Bronchial smooth muscle cell (primary cell): ENCODE measurements around the gene PPP4R3C. TPM values are rescaled to one million over a fixed set of nuclear protein-coding genes. Genes with fewer than 3 reads are reported as not detected.

Experiments used
- total RNA-seq: library from RNA; depleted of rRNA; stranded (reverse); fragments of >200 nt; gene quantifications from 2 replicates; pipeline ENCODE4 v1.2.1, GENCODE V29; 2014

Gene PPP4R3C
- total RNA-seq: not detected in 2 replicates

DNA sequence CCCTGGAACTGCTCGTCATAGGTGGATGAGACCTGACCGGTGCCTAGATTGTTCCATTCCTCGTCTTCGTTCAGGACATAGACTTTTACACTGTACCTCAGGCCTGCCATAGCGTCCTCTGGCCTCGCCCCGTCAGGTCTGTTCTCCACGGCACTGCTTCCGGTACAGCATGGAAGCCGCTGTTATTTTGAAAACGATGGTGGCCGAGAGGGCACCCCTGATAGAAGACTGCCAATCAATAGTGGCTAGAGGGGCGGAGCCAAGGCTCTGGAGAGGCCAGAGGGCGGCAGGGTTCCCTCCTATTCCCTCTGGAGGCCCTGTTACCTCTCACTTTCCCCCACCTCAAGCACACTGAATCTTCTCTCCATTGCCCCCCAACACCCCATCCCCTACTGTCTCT is at the start of gene PPP4R3C:
Gene PPP4R3C (minus strand): TSS at position 155 of the 400 bp plus-strand sequence. CDS start 45 bp downstream, at position 110.

Other genes with a start within 250 kb of the PPP4R3C start
- gene DCAF8L2, start 127.0 kb upstream of the PPP4R3C start, total RNA-seq: not detected in 2 replicates